22Rv1 (cell line): ENCODE results near the gene SMIM44.
"Not testable (repeated sequence)": the region's sequence is repeated elsewhere in the genome, so short reads cannot be mapped to it uniquely, and the experiment has no call there.

ENCODE experiments used
- ZFX ChIP-seq: fragments of 450-650 bp; IDR thresholded peaks from 2 replicates; pipeline ENCODE4 v1.6.1; 2017; ENCODE audit warnings: antibody characterized with exemption, borderline replicate concordance
- TF ChIP-seq, protein P1 (sequence below): fragments of 450-650 bp; IDR thresholded peaks from 2 replicates; pipeline ENCODE4 v1.5.1; 2017; ENCODE audit warnings: mild to moderate bottlenecking

DNA sequence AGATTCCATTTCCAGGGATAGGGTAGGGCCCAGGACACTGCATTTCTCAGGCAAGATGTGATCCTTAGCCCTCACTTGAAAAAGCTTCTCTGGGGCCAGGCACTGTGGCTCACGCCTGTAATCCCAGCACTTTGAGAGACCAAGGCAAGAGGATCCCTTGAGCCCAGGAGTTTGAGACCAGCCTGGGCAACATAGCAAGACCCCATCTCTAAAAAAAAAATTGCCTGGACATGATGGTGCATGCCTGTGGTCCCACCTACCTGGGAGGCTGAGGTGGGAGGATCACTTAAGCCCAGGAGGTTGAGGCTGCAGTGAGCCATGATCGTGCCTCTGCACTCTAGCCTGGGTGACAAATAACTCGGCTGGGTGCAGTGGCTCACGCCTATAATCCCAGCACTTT is 36.6 kb downstream of the SMIM44 start:
- TF ChIP-seq, protein P1, sequence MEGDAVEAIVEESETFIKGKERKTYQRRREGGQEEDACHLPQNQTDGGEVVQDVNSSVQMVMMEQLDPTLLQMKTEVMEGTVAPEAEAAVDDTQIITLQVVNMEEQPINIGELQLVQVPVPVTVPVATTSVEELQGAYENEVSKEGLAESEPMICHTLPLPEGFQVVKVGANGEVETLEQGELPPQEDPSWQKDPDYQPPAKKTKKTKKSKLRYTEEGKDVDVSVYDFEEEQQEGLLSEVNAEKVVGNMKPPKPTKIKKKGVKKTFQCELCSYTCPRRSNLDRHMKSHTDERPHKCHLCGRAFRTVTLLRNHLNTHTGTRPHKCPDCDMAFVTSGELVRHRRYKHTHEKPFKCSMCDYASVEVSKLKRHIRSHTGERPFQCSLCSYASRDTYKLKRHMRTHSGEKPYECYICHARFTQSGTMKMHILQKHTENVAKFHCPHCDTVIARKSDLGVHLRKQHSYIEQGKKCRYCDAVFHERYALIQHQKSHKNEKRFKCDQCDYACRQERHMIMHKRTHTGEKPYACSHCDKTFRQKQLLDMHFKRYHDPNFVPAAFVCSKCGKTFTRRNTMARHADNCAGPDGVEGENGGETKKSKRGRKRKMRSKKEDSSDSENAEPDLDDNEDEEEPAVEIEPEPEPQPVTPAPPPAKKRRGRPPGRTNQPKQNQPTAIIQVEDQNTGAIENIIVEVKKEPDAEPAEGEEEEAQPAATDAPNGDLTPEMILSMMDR, result not testable (repeated sequence)
- not testable (repeated sequence) for TF ChIP-seq ZFX
